Measurements from ENCODE around the gene NCF2.

DNA sequence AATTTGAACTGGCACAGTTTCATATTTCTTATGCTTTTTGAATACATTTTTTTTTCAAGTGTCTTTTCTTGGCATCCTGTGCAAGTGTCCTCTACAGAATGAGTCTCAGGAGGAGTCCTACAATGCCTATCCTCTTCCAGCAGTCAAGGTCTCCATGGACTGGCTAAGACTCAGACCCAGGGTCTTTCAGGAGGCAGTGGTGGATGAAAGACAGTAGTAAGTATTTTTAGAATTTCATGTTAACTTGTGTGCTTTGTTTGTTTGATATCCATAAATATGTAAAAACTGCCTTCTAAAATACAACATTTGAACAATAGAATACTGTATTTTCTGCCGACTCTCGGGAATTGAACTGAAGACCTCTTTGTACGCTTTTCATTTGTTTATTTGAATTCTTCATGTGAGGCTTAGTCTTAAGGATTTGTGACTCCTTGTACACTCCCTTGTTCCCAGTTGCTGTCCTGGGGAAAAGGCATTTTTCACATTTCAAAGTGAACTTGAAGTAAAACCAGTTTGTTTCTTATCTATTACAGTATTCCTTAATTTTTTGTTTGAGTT, 56.6 kb downstream of the NCF2 start:
- TF ChIP-seq POLR2AphosphoS5 (IDR thresholded peaks at IDR 0.05; ENCODE audit: low read depth, low read length) (no peak), CTCF (IDR thresholded peaks at IDR 0.05) (no peak), SIN3A (IDR thresholded peaks at IDR 0.05; ENCODE audit: borderline replicate concordance, insufficient read depth, low read depth, low read length) (no peak), TCF7L2 (IDR thresholded peaks at IDR 0.05; ENCODE audit: low read depth, low read length) (no peak)
- TF ChIP-seq, protein P1, sequence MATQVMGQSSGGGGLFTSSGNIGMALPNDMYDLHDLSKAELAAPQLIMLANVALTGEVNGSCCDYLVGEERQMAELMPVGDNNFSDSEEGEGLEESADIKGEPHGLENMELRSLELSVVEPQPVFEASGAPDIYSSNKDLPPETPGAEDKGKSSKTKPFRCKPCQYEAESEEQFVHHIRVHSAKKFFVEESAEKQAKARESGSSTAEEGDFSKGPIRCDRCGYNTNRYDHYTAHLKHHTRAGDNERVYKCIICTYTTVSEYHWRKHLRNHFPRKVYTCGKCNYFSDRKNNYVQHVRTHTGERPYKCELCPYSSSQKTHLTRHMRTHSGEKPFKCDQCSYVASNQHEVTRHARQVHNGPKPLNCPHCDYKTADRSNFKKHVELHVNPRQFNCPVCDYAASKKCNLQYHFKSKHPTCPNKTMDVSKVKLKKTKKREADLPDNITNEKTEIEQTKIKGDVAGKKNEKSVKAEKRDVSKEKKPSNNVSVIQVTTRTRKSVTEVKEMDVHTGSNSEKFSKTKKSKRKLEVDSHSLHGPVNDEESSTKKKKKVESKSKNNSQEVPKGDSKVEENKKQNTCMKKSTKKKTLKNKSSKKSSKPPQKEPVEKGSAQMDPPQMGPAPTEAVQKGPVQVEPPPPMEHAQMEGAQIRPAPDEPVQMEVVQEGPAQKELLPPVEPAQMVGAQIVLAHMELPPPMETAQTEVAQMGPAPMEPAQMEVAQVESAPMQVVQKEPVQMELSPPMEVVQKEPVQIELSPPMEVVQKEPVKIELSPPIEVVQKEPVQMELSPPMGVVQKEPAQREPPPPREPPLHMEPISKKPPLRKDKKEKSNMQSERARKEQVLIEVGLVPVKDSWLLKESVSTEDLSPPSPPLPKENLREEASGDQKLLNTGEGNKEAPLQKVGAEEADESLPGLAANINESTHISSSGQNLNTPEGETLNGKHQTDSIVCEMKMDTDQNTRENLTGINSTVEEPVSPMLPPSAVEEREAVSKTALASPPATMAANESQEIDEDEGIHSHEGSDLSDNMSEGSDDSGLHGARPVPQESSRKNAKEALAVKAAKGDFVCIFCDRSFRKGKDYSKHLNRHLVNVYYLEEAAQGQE (IDR thresholded peaks at IDR 0.05; ENCODE audit: insufficient read depth in 1 of 2, low read depth in 2 of 2, low read length in 1 of 2): no peak

Measured in Panc1 (cell line).